GM12891 (cell line): ENCODE data around the gene CCDC18.
"Not testable (repeated sequence)": the region's sequence is repeated elsewhere in the genome, so short reads cannot be mapped to it uniquely, and the experiment has no call there.

Experiments used
- DNase-seq: peaks from one replicate; pipeline ENCODE4 v3.0.0; 2011; ENCODE audit warnings: low spot score; ENCODE audit not compliant: insufficient read length
- FAIRE-seq: peaks from 2 replicates; lab custom pipeline; 2011; peaks lifted over from hg19 to GRCh38; lab: Jason Lieb, UNC
- PAX5 ChIP-seq: IDR thresholded peaks from 2 replicates; pipeline ENCODE4 v1.6.1; 2011; ENCODE audit warnings: low read length, moderate library complexity, mild to moderate bottlenecking; ENCODE audit not compliant: insufficient read depth, severe bottlenecking
- POLR2A ChIP-seq: IDR thresholded peaks from 2 replicates; pipeline ENCODE4 v1.6.1; 2011; ENCODE audit warnings: low read depth, low read length, control low read depth
- POLR2AphosphoS5 ChIP-seq: IDR thresholded peaks from 2 replicates; pipeline ENCODE4 v1.6.1; 2011; ENCODE audit warnings: low read depth, low read length, control low read depth
- POU2F2 ChIP-seq: IDR thresholded peaks from 2 replicates; pipeline ENCODE4 v1.6.1; 2011; ENCODE audit warnings: low read depth, mild to moderate bottlenecking, control low read depth, low read length, moderate library complexity
- SPI1 ChIP-seq: IDR thresholded peaks from 2 replicates; pipeline ENCODE4 v1.6.1; 2011; ENCODE audit warnings: low read depth, low read length, control low read depth
- TAF1 ChIP-seq: IDR thresholded peaks from 2 replicates; pipeline ENCODE4 v1.6.1; 2011; ENCODE audit warnings: low read depth, low read length, control low read depth

Gene CCDC18

DNA sequence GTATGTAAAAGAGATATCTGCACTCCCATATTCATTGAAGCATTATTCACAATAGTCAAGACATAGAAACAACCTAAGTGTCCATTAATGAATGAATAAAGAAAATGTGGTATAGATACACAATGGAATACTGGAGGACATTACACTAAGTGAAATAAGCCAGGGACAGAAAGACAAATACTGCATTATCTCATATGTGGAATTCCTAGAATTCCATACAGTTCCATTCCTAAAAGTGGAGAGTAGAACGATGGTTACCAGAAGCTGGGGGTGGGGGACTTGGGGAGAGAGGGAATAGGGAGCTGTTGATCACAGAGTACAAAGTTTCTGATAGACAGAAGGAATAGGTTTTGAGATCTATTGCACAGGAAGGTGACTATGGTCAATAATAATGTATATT, 7.7 kb upstream of the CCDC18 start:
- DNase-seq (no peak), FAIRE-seq (no peak)
- no peak for TF ChIP-seq POU2F2
- no peak for TF ChIP-seq TAF1
- TF ChIP-seq PAX5 = no peak
- TF ChIP-seq POLR2AphosphoS5 = no peak
- no peak for TF ChIP-seq POLR2A
- no peak for TF ChIP-seq SPI1

DNA sequence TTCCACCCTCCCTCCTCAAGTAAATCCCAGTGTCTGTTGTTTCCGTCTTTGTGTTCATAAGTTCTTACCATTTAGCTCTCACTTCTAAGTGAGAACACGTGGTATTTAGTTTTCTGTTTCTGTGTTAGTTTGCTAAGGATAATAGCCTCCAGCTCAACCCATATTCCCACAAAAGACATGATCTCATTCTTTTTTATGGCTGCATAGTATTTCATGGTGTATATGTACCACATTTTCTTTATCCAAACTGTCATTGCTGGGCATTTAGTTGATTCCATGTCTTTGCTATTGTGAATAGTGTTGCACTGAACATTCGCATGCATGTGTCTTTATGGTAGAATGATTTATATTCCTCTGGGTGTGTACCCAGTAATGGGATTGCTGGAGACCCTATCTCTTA, 5.9 kb upstream of the CCDC18 start:
- DNase-seq, FAIRE-seq: not testable (repeated sequence)

DNA sequence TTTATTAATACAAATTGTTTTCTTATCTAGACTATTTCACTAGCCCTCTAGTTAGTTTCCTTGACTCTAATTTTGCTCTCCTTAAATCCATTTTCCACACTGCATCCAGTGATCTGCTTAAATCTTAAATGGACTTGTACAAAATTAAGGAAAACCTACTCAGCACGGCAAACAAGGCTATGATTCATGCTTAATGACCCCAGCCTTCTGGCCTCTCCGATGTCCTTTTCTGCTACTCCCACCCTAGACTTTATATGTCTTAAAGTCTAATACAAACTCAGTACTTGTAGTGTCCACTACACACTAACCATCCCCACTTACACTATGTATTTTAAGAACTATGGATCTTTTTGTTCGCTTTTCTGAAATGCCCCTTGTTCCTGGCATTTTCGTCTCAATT, 2.5 kb upstream of the CCDC18 start:
- FAIRE-seq = no peak
- DNase-seq = no peak
- TF ChIP-seq TAF1 = no peak

DNA sequence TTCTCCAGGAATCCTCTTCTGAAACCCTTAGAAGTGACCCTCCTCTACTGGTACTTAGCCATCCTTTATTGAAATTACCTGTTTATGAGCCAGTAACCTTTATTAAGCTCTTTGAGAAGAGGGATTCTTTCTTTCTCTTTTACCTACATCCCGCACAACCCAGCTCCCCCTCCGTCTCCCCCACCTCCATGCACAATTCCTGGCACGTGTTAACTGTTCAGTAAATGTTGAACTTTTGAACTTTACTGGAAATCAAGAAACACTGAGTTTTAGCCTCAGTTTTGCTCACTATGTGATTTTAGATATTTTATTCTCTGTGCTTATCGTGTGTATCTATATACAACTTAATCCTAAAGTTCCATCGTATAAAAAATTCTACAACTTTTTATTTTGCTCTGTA, 2.1 kb upstream of the CCDC18 start:
- no peak for TF ChIP-seq POLR2AphosphoS5
- TF ChIP-seq POU2F2 = no peak
- no peak for TF ChIP-seq PAX5
- TF ChIP-seq POLR2A = no peak
- no peak for TF ChIP-seq TAF1
- no peak for TF ChIP-seq SPI1
- FAIRE-seq (no peak), DNase-seq (no peak)

DNA sequence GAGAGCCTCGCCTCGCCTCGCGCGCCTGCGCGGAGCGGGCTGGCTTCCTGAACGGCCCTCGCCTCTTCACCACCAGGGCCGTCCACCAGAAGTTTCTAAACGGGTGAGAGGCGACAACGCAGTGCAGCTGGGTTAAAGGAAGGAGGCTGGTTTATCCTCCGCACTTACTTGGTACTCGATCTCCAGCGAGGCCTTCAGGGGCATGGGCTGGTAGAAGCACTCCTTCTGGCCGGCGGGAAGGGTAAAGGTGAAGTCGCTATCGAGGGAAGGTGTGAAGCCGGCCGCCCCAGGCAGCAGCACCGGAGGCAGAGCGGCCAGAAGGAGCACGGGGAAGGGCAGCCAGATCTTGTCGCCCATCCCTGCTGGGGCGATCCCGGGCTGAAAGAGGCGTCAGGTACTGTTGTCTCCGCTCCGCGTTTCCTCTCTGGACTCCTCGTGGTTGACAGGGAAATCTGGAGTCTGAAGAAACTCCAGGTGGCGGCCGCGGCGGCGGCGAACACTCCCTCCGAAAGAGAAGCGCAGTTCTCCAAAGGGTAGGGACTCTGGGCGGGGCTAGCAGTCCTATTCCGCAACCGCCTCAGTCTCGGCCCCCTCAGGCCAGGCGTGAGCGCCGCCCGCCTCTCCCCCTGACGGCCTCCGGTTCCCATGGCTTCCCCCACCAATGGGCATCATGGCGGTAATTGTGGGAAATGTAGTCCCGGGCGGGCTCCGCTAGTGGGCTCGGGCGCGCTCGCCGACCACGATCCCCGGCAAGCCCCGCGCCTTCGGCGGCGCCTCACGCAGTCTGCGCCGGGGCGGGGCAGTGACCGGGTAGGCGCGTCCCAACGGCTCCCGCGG, 420 bp upstream of the CCDC18 start, which contains the start of gene TMED5:
TMED5 (minus strand) TSS at position 528 of the 837 bp plus-strand sequence; CDS start at position 357, 171 bp downstream.
- DNase-seq (peak; percentile 64), FAIRE-seq (peak; percentile 98)
- peak; percentile 55 for TF ChIP-seq POU2F2
- no peak for TF ChIP-seq PAX5
- no peak; the same call in 1 of the 2 replicates for TF ChIP-seq TAF1
- peak; percentile 86 for TF ChIP-seq POLR2A
- TF ChIP-seq POLR2AphosphoS5 = peak; percentile 76
- peak; percentile 25; the same call in 1 of the 2 replicates for TF ChIP-seq SPI1

DNA sequence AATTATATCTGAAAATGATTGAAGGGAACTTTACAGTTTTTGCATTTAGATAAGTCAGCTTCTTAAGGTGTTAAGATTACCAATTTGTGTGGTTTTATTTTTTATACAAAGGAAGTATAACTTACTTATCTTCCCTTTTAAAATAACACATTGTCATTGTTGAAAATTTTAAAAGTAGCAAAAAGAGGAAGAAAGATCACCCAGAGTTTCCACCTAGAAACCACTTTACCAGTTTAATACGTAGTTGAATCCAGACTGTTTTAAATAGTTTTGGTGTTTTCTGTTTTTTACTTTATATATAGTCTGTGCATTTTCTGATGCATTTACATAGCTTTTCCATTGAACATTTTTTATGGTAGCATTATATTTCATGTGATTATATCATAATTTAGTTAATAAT, 6.1 kb downstream of the CCDC18 start:
- no peak for DNase-seq
- TF ChIP-seq SPI1 (no peak), POLR2A (no peak), POU2F2 (no peak), TAF1 (no peak), PAX5 (no peak), POLR2AphosphoS5 (no peak)
- FAIRE-seq = no peak

DNA sequence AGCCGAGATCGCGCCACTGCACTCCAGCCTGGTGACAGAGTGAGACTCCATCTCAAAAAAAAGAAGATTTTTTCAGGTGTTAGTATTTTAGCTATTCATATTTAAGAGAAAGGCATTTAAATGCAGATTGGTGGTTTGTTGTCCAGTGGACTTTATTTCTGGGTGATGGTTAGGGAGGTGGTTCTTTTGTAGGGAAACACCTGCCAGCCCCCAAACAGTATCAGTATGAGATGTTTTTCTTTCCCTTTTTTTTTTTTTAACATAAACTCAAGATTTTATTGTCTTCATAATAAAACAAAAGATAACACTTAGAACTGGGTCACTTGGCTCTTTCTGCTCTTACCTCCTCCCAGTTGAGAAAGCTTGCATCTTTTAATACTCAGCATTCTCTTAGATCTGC, 9.9 kb downstream of the CCDC18 start:
- DNase-seq (no peak), FAIRE-seq (no peak)
- TF ChIP-seq POLR2AphosphoS5 (no peak), POU2F2 (no peak), TAF1 (no peak), SPI1 (no peak), POLR2A (no peak), PAX5 (no peak)

DNA sequence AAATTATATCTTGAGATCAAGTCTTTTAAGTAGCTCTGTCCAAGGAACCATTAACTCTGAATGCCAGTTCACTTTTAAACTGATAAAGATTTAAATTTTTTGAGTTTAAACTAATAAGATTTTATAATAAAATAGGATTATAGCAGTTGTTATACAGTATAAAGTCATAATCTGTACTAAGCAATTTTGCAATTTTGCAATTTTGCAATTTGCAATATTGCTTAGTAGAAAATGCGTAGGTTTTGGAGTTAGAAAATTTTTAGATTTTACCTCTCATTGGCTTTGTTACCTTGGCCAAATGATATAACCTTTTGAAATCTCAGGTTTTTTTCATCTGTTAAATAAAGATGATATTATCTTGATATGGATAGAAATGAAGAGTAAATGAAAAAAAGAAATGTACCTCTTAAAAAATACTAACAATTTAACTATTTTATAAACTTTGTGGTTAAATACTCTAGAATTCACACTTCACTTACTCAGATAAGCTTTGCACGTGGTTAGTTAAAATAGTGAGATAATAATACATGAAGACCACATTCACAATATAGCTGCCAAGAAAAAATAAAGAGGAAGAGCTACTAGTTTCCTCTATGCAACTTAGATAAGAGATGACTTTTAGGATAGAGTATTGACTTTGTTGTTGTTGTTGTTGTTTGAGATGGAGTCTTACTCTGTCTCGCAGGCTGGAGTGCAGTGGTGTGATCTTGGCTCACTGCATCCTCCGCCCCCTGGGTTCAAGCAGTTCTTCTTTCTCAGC, 13.9 kb downstream of the CCDC18 start:
- FAIRE-seq (no peak), DNase-seq (no peak)
- no peak for TF ChIP-seq PAX5
- TF ChIP-seq SPI1 = no peak
- TF ChIP-seq POLR2AphosphoS5 = no peak
- TF ChIP-seq TAF1 = no peak
- TF ChIP-seq POLR2A = no peak
- TF ChIP-seq POU2F2 = no peak

DNA sequence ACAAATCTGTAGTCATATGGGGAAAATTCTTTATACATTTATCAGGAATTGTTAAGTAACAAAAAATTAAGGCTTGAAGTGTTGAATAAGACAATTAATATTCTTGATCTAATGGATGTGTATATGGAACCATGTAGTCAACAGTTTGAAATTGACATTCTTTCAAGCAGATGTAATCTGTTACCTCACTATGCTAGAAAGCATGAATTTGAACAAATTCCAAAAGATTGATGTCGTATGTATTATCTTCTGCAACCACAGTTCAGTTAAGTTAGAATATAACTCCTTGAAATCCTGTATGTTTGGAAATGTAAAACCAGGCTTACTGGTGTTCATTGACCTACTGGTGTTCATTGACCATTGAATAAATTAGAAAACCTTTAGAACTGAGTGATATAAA, 16.1 kb downstream of the CCDC18 start:
- no peak for FAIRE-seq
- TF ChIP-seq POU2F2 (no peak), POLR2A (no peak), TAF1 (no peak), SPI1 (no peak), PAX5 (no peak), POLR2AphosphoS5 (no peak)

DNA sequence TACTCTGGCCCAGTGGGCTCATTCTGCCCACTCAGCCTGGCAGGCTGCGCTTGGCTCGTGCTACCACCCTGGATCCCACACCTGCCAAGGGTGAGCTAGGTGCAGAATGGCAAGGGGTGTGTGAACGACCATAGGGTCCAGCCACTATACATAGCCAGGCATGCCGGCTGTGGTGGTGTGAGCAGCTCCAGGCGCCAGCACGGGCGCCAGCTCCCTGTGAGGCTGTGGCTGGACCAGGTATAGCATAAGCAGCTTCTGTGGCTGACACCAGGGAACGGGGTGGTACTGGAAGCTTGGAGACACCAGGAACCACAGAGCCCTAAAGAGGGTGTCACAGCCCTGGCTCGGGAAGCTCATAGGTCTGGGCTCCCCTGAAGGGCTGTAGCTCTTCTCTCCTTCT, 18.6 kb downstream of the CCDC18 start:
- DNase-seq = no peak
- FAIRE-seq = peak; percentile 43
- TF ChIP-seq TAF1 (no peak), POU2F2 (no peak), POLR2AphosphoS5 (no peak)

More for the DNA sequence above, 16.1 kb downstream of the CCDC18 start:
- DNase-seq = no peak
